GM18951 (cell line): ENCODE data around the gene SPIRE1.

ENCODE experiments used
- POLR2A ChIP-seq: IDR thresholded peaks from 4 replicates; pipeline ENCODE4 v1.6.1; 2011; ENCODE audit warnings: mild to moderate bottlenecking; ENCODE audit not compliant: insufficient read length, insufficient read depth; ENCODE audit errors: extremely low read depth
- in situ Hi-C: fragments of 300-500 bp; cut with MboI; formaldehyde crosslinking; loops from one replicate; pipeline ENCODE4 v1.12.0; 2022; ENCODE audit warnings: low sequenced_read_pairs, mixed read lengths, inconsistent platforms; ENCODE audit not compliant: unreplicated experiment

Gene SPIRE1

GRCh38 chr18:12441475-12442034, 216.4 kb downstream of the SPIRE1 start:
- in situ Hi-C loops: no loop called here
- no peak for TF ChIP-seq POLR2A

GRCh38 chr18:12438257-12438656, 219.7 kb downstream of the SPIRE1 start:
- no peak for TF ChIP-seq POLR2A
- in situ Hi-C loops: no loop called here

- no peak for TF ChIP-seq POLR2A
- in situ Hi-C loops: no loop called here
Measured at GRCh38 chr18:12435867-12436266, 222.0 kb downstream of the SPIRE1 start.

- in situ Hi-C loops: no loop called here
- TF ChIP-seq POLR2A: no peak
Measured at GRCh38 chr18:12434541-12434929, 223.4 kb downstream of the SPIRE1 start.

GRCh38 chr18:12433829-12434540, 223.9 kb downstream of the SPIRE1 start:
- TF ChIP-seq POLR2A: no peak
- in situ Hi-C loops: no loop called here

GRCh38 chr18:12432881-12433280, 225.0 kb downstream of the SPIRE1 start:
- no peak for TF ChIP-seq POLR2A
- in situ Hi-C loops: no loop called here

- in situ Hi-C loops: no loop called here
- no peak for TF ChIP-seq POLR2A
Measured at GRCh38 chr18:12432196-12432595, 225.7 kb downstream of the SPIRE1 start.

- TF ChIP-seq POLR2A: no peak
- in situ Hi-C loops: no loop called here
Measured at GRCh38 chr18:12431561-12431960, 226.3 kb downstream of the SPIRE1 start.

GRCh38 chr18:12430137-12430990, 227.5 kb downstream of the SPIRE1 start:
- in situ Hi-C loops: no loop called here

GRCh38 chr18:12429556-12429955, 228.4 kb downstream of the SPIRE1 start:
- in situ Hi-C loops: no loop called here
- no peak for TF ChIP-seq POLR2A

More at GRCh38 chr18:12430137-12430990, 227.5 kb downstream of the SPIRE1 start:
- TF ChIP-seq POLR2A: no peak

GRCh38 chr18:12428923-12429322, 229.0 kb downstream of the SPIRE1 start:
- no peak for TF ChIP-seq POLR2A
- in situ Hi-C loops: no loop called here

GRCh38 chr18:12426924-12427323, 231.0 kb downstream of the SPIRE1 start:
- in situ Hi-C loops: no loop called here
- no peak for TF ChIP-seq POLR2A

- in situ Hi-C loops: no loop called here
- no peak for TF ChIP-seq POLR2A
Measured at GRCh38 chr18:12424252-12424651, 233.7 kb downstream of the SPIRE1 start.

GRCh38 chr18:12423820-12424219, 234.1 kb downstream of the SPIRE1 start:
- in situ Hi-C loops: no loop called here
- TF ChIP-seq POLR2A: no peak

GRCh38 chr18:12423393-12423792, 234.5 kb downstream of the SPIRE1 start:
- no peak for TF ChIP-seq POLR2A
- in situ Hi-C loops: no loop called here
